ENCODE results near the gene TRPM7. TPM values are rescaled to one million over a fixed set of nuclear protein-coding genes. Genes with fewer than 3 reads are reported as not detected.

TRPM7 gene
- total RNA-seq, 1 experiment from 2014 or later: 35.1 TPM

DNA sequence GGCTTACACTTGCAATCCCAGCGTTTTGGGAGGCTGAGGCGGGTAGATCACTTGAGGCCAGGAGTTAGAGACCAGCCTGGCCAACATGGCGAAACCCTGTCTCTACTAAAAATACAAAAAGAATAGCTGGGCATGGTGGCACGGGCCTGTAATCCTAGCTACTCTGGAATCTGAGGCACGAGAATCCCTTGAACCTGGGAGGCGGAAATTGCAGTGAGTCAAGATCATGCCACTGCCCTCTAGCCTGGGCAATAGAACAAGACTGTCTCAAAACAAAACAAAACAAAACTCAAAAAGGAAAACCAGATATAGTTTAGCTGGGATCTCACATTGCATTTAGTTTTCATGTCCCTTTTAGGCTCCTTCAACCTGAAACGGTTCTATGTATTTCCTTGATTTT, 137.3 kb downstream of the TRPM7 start:
- Histone ChIP-seq H3K4me2 (ENCODE audit: insufficient read depth, insufficient read length, low read length) (no peak overlapping the region), H2BK15ac (ENCODE audit: low read depth, low read length) (no peak overlapping the region), H3K27ac (ENCODE audit: insufficient read length, low read depth, low read length) (no peak overlapping the region), H3K9ac (ENCODE audit: extremely low read depth, insufficient read length, low read length) (no peak overlapping the region), H3K79me2 (ENCODE audit: insufficient read depth, low read length) (no peaks in the 10 kb centered on the region), H3K4ac (ENCODE audit: low read depth, low read length) (no peak overlapping the region), H3K23me2 (ENCODE audit: insufficient read length, low read depth, low read length, poor library complexity, severe bottlenecking) (no peaks in the 10 kb centered on the region), H3K9me3 (ENCODE audit: control insufficient read depth, low read depth, low read length) (no peaks in the 10 kb centered on the region), H4K5ac (ENCODE audit: insufficient read length, low read depth, low read length) (no peak overlapping the region), H2BK12ac (ENCODE audit: insufficient read length, low read depth, low read length) (no peak overlapping the region), H2AFZ (ENCODE audit: low read length) (no peak overlapping the region), H3K18ac (ENCODE audit: insufficient read length, low read depth, low read length) (no peak overlapping the region), H3K23ac (ENCODE audit: insufficient read length, low read depth, low read length) (no peak overlapping the region), H3K79me1 (ENCODE audit: insufficient read depth, low read depth, low read length, poor library complexity, severe bottlenecking) (no peaks in the 10 kb centered on the region), H2BK120ac (ENCODE audit: low read depth, low read length, poor library complexity, severe bottlenecking) (no peak overlapping the region), H3K14ac (ENCODE audit: insufficient read depth, low read length) (no peak overlapping the region), H3K27me3 (ENCODE audit: insufficient read depth, low read length) (no peaks in the 10 kb centered on the region), H3K56ac (ENCODE audit: insufficient read length, low read depth, low read length) (no peak overlapping the region), H2BK20ac (ENCODE audit: low read depth, low read length, poor library complexity, severe bottlenecking) (no peak overlapping the region), H2BK5ac (ENCODE audit: insufficient read length, low read length) (no peak overlapping the region), H2AK5ac (ENCODE audit: insufficient read length, low read length) (no peak overlapping the region), H3T11ph (ENCODE audit: low read length) (no peak overlapping the region), H4K20me1 (ENCODE audit: control insufficient read depth, insufficient read depth, insufficient read length) (no peaks in the 10 kb centered on the region), H4K91ac (ENCODE audit: insufficient read length, low read depth, low read length) (no peak overlapping the region), H3K4me1 (ENCODE audit: insufficient read depth, low read length) (no peaks in the 10 kb centered on the region; the same call in 1 of the 2 replicates), H4K8ac (replicated peaks; ENCODE audit: insufficient read length, low read depth, low read length) (no peak overlapping the region)
- Mint-ChIP-seq H3K9me3 (no peaks in the 10 kb centered on the region; a peak in 1 of 5 replicates), H3K27ac (no peak overlapping the region; a peak in 1 of 7 replicates), H3K4me3 (no peak overlapping the region), H3K4me1 (peaks cover 7% of the 10 kb centered on the region in 2 experiments), H3K27me3 (ENCODE audit: low read depth) (peaks cover 2% of the 10 kb centered on the region), H3K36me3 (ENCODE audit: insufficient read depth in 1 of 3, low read depth in 3 of 3) (no peaks in the 10 kb centered on the region; a peak in 1 of 7 replicates)
- no peak for DNase-seq
- TF ChIP-seq, protein P1, sequence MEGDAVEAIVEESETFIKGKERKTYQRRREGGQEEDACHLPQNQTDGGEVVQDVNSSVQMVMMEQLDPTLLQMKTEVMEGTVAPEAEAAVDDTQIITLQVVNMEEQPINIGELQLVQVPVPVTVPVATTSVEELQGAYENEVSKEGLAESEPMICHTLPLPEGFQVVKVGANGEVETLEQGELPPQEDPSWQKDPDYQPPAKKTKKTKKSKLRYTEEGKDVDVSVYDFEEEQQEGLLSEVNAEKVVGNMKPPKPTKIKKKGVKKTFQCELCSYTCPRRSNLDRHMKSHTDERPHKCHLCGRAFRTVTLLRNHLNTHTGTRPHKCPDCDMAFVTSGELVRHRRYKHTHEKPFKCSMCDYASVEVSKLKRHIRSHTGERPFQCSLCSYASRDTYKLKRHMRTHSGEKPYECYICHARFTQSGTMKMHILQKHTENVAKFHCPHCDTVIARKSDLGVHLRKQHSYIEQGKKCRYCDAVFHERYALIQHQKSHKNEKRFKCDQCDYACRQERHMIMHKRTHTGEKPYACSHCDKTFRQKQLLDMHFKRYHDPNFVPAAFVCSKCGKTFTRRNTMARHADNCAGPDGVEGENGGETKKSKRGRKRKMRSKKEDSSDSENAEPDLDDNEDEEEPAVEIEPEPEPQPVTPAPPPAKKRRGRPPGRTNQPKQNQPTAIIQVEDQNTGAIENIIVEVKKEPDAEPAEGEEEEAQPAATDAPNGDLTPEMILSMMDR (conservative IDR thresholded peaks at IDR 0.05): no peak
- no CpG with 5 or more reads among the region's 7 CpGs for WGBS (ENCODE audit: extremely low coverage, insufficient read length, low lambda C conversion rate)
